ENCODE data around the gene CD81. TPM values are rescaled to one million over a fixed set of nuclear protein-coding genes. Genes with fewer than 3 reads are reported as not detected.
A peak's percentile ranks its signal among the peaks of the same experiment; 100 is the strongest.

CD81 gene
- total RNA-seq, 2 donors from 2014 or later = 433 to 528 TPM

- no peak overlapping the region for H3K27ac ChIP-seq
- peaks cover 77% of the 10 kb centered on the region for H3K36me3 ChIP-seq
Measured at GRCh38 chr11:2395211-2395730, 18.2 kb downstream of the CD81 start.

DNA sequence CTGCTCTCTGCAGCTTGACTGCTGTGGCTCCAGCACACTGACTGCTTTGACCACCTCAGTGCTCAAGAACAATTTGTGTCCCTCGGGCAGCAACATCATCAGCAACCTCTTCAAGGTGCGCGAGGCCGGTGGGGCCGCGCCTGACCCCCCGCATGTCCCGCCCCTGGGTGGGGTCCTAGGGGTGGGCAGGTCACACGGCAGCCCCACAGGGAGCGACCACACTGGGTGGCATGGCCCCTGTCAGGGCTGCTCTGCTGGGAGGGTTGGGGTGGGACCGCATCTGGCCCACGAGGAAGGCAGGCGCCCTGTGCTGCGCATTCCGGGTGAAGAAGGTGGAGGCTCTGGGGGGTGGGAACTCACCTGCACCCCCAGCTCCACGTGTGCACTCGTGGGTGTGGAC, 18.7 kb downstream of the CD81 start:
- peaks cover 76% of the 10 kb centered on the region for H3K36me3 ChIP-seq
- TF ChIP-seq, protein P1, sequence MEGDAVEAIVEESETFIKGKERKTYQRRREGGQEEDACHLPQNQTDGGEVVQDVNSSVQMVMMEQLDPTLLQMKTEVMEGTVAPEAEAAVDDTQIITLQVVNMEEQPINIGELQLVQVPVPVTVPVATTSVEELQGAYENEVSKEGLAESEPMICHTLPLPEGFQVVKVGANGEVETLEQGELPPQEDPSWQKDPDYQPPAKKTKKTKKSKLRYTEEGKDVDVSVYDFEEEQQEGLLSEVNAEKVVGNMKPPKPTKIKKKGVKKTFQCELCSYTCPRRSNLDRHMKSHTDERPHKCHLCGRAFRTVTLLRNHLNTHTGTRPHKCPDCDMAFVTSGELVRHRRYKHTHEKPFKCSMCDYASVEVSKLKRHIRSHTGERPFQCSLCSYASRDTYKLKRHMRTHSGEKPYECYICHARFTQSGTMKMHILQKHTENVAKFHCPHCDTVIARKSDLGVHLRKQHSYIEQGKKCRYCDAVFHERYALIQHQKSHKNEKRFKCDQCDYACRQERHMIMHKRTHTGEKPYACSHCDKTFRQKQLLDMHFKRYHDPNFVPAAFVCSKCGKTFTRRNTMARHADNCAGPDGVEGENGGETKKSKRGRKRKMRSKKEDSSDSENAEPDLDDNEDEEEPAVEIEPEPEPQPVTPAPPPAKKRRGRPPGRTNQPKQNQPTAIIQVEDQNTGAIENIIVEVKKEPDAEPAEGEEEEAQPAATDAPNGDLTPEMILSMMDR (IDR thresholded peaks at IDR 0.05) = no peak

More at GRCh38 chr11:2395211-2395730, 18.2 kb downstream of the CD81 start:
- Histone ChIP-seq H3K4me1 (peaks cover 0 to 45% of the 10 kb centered on the region in 2 donors), H3K27me3 (no peaks in the 10 kb centered on the region), H3K4me3 (no peak overlapping the region), H3K9me3 (no peaks in the 10 kb centered on the region)
- DNase-seq (ENCODE audit: low spot score) = no peak
- TF ChIP-seq, protein P1 (IDR thresholded peaks at IDR 0.05) = no peak

DNA sequence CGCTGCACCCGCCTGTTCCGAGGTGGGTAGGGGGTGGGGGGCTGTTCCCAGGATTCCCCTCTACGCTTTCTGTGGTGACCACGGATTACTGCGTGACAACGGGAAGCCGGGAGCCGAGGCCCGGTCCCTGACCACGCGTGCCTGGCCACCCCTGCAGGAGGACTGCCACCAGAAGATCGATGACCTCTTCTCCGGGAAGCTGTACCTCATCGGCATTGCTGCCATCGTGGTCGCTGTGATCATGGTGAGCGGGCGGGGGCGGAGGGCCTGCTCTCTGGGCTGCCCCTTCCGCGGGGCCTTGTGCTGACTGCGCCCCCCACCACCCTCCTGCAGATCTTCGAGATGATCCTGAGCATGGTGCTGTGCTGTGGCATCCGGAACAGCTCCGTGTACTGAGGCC, 19.4 kb downstream of the CD81 start:
- Histone ChIP-seq H3K9me3 (no peaks in the 10 kb centered on the region), H3K27me3 (no peaks in the 10 kb centered on the region), H3K27ac (no peak overlapping the region), H3K36me3 (peaks cover 70% of the 10 kb centered on the region), H3K4me1 (peaks cover 0 to 37% of the 10 kb centered on the region in 2 donors), H3K4me3 (no peak overlapping the region)
- TF ChIP-seq, protein P1 (IDR thresholded peaks at IDR 0.05) = no peak
- no peak for DNase-seq (ENCODE audit: low spot score)

More for the DNA sequence above, 18.7 kb downstream of the CD81 start:
- peaks cover 0 to 39% of the 10 kb centered on the region in 2 donors for H3K4me1 ChIP-seq
- no peaks in the 10 kb centered on the region for H3K27me3 ChIP-seq
- H3K4me3 ChIP-seq = no peak overlapping the region
- DNase-seq (ENCODE audit: low spot score) = no peak
- no peaks in the 10 kb centered on the region for H3K9me3 ChIP-seq
- H3K27ac ChIP-seq = no peak overlapping the region

DNA sequence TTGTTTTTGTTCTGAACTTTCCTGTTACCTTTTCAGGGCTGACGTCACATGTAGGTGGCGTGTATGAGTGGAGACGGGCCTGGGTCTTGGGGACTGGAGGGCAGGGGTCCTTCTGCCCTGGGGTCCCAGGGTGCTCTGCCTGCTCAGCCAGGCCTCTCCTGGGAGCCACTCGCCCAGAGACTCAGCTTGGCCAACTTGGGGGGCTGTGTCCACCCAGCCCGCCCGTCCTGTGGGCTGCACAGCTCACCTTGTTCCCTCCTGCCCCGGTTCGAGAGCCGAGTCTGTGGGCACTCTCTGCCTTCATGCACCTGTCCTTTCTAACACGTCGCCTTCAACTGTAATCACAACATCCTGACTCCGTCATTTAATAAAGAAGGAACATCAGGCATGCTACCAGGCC, 19.9 kb downstream of the CD81 start:
- no peak for DNase-seq (ENCODE audit: low spot score)
- no peaks in the 10 kb centered on the region for H3K27me3 ChIP-seq
- TF ChIP-seq, protein P1 (IDR thresholded peaks at IDR 0.05) = no peak
- peaks cover 65% of the 10 kb centered on the region for H3K36me3 ChIP-seq
- no peaks in the 10 kb centered on the region for H3K9me3 ChIP-seq
- peaks cover 0 to 37% of the 10 kb centered on the region in 2 donors for H3K4me1 ChIP-seq
- H3K27ac ChIP-seq = no peak overlapping the region
- no peak overlapping the region for H3K4me3 ChIP-seq

DNA sequence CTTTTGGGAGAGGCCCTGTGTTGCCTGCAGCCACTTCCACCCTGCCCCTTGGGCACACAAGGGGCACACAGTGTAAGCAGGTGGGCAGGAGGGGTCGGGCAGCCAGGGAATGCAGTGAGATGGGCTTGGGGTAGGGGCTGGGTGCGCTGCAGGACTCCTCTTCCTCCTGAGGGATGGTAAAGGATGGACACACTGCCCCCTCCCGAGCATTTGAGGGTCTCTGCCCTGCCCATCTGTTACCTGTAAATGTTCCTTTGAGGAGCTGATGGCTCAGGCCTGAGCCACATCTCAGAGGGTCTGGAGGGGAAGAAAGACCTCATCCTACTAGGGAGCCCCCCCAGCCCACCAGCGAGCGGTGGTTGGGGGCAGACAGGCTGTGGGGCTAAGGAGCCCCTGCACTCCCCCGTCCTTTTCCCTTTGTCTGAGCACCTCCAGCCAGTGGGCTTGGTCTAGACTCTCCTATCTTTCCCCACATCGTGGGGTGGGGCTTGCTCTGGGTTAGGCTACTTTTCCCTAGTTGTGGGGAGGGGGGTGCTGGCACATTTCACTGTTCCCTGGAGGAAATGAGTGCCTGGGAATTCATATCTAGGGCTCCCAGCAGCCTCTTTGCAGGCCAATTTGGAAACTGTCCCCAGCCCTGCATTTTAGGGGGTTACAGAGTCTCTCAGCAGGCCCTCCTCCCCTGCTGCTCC, 21.7 kb downstream of the CD81 start:
- Histone ChIP-seq H3K27me3 (no peaks in the 10 kb centered on the region), H3K27ac (peak overlapping the region; percentile 95), H3K36me3 (peaks cover 67% of the 10 kb centered on the region), H3K4me3 (no peak overlapping the region), H3K9me3 (no peaks in the 10 kb centered on the region), H3K4me1 (peaks cover 0 to 27% of the 10 kb centered on the region in 2 donors)
- TF ChIP-seq, protein P1 (IDR thresholded peaks at IDR 0.05) = no peak
- DNase-seq (ENCODE audit: low spot score) = no peak
